Gastrocnemius medialis (tissue), 4 donors: ENCODE measurements around the gene RPS10.
"Not testable (repeated sequence)": the region's sequence is repeated elsewhere in the genome, so short reads cannot be mapped to it uniquely, and the experiment has no call there.

Experiments used
- CTCF ChIP-seq, 5 experiments: fragments of 450-650 bp in 3 of 5; fragments of 200-600 bp in 2 of 5; sonication (generic) in 2 of 5; IDR thresholded peaks in 4 of 5; conservative IDR thresholded peaks in 1 of 5; 1 replicate in 4 of 5; 2 replicates in 1 of 5; pipeline ENCODE4 v1.5.1; 2016 to 2019; ENCODE audit warnings: antibody characterized with exemption in 5 of 5, mild to moderate bottlenecking in 3 of 5, moderate library complexity in 3 of 5
- POLR2A ChIP-seq, 2 donors: fragments of 450-650 bp; IDR thresholded peaks; one replicate each; pipeline ENCODE4 v1.6.1; 2017; ENCODE audit warnings: antibody characterized with exemption in 2 of 2, mild to moderate bottlenecking in 2 of 2, moderate library complexity in 2 of 2

GRCh38 chr6:34407915-34408314, 18.0 kb downstream of the RPS10 start:
- TF ChIP-seq CTCF (IDR thresholded peaks at IDR 0.05 in 4 of 5, conservative IDR thresholded peaks at IDR 0.05 in 1 of 5); POLR2A (IDR thresholded peaks at IDR 0.05): not testable (repeated sequence)
